Measurements from ENCODE around the gene COASY. TPM values are rescaled to one million over a fixed set of nuclear protein-coding genes. Genes with fewer than 3 reads are reported as not detected.

The COASY gene
- total RNA-seq, 1 donor from 2014 or later, result 52.0 TPM

DNA sequence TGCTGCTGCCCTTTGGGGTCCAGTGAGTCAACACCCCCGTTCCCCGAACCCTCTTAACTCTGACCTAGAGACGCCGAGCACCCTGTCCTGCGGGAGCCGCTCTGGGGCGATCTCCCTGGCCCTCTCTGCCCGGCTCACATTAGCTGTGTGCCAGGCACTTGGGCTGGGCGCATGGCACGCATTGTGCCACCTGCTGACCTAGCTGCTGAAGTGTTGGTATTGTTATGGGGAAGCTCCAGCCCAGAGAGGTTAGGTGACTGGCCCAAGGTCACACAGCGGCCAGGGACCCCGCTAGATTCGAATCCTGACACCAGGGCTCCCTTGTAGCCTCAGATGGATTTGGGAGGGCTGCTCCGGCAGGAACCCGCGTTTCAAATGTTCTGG, 8.1 kb upstream of the COASY start:
- Mint-ChIP-seq H3K4me3 (ENCODE audit: unreplicated experiment) (peak overlapping the region; percentile 91), H3K27me3 (ENCODE audit: low read depth, unreplicated experiment) (no peaks in the 10 kb centered on the region), H3K36me3 (ENCODE audit: low read depth, unreplicated experiment) (peaks cover under 1% of the 10 kb centered on the region), H3K9me3 (ENCODE audit: unreplicated experiment) (no peaks in the 10 kb centered on the region), H3K27ac (ENCODE audit: unreplicated experiment) (no peak overlapping the region), H3K4me1 (ENCODE audit: low read depth, unreplicated experiment) (peaks cover 12% of the 10 kb centered on the region)
- Histone ChIP-seq H3K36me3 (ENCODE audit: insufficient read depth, low read length) (no peaks in the 10 kb centered on the region), H3K27ac (ENCODE audit: low read depth, low read length) (peak overlapping the region; percentile 72), H2AFZ (ENCODE audit: low read depth, low read length) (peak overlapping the region; percentile 79), H4K20me1 (ENCODE audit: insufficient read depth, low read length) (peaks cover 9% of the 10 kb centered on the region), H3K9ac (ENCODE audit: low read length) (peak overlapping the region; percentile 92), H3K79me2 (ENCODE audit: insufficient read depth, low read length) (peaks cover 27% of the 10 kb centered on the region), H3K27me3 (ENCODE audit: insufficient read depth, low read length) (no peaks in the 10 kb centered on the region), H3K4me1 (ENCODE audit: insufficient read depth, low read length) (peaks cover 16% of the 10 kb centered on the region), H3K9me3 (ENCODE audit: insufficient read depth, low read depth, low read length) (no peaks in the 10 kb centered on the region), H3K4me3 (ENCODE audit: insufficient read depth, low read depth, low read length) (peak overlapping the region; percentile 69), H3K4me2 (ENCODE audit: low read length) (peak overlapping the region; percentile 91)
- FAIRE-seq, result no peak
- DNase-seq (ENCODE audit: low read depth), result no peak
- TF ChIP-seq, protein P1, sequence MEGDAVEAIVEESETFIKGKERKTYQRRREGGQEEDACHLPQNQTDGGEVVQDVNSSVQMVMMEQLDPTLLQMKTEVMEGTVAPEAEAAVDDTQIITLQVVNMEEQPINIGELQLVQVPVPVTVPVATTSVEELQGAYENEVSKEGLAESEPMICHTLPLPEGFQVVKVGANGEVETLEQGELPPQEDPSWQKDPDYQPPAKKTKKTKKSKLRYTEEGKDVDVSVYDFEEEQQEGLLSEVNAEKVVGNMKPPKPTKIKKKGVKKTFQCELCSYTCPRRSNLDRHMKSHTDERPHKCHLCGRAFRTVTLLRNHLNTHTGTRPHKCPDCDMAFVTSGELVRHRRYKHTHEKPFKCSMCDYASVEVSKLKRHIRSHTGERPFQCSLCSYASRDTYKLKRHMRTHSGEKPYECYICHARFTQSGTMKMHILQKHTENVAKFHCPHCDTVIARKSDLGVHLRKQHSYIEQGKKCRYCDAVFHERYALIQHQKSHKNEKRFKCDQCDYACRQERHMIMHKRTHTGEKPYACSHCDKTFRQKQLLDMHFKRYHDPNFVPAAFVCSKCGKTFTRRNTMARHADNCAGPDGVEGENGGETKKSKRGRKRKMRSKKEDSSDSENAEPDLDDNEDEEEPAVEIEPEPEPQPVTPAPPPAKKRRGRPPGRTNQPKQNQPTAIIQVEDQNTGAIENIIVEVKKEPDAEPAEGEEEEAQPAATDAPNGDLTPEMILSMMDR (IDR thresholded peaks at IDR 0.05; ENCODE audit: insufficient read depth, low read depth, low read length), result no peak
- no peak for TF ChIP-seq EZH2 (IDR thresholded peaks at IDR 0.05; ENCODE audit: insufficient read depth, low read length)

DNA sequence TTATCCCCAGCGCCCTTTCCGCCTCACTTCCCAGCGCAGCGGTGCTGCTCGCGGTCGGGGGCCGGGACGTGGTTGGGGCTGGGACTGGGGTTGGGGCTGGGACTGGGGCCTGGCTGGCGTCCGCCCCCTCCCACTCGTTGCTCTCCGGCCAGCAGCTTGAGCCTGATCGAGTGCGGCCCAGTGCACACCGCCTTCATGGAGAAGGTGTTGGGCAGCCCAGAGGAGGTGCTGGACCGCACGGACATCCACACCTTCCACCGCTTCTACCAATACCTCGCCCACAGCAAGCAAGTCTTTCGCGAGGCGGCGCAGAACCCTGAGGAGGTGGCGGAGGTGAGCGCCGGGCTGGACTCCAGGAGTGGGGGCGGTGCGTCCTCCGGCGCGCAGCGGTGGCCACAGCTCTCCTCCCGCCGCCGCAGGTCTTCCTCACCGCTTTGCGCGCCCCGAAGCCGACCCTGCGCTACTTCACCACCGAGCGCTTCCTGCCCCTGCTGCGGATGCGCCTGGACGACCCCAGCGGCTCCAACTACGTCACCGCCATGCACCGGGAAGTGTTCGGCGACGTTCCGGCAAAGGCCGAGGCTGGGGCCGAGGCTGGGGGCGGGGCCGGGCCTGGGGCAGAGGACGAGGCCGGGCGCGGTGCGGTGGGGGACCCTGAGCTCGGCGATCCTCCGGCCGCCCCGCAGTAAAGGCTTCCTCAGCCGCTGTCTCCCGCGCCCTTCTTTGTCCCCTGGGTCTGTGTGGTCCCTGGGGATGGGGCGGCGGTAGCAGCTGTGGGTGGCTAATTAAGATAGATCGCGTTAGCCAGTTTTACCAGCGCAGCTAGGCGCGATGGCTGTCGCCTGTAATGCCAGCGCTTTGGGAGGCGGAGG, 7.5 kb upstream of the COASY start:
- TF ChIP-seq, protein P1 (IDR thresholded peaks at IDR 0.05; ENCODE audit: insufficient read depth, low read depth, low read length), result no peak
- no peak for TF ChIP-seq EZH2 (IDR thresholded peaks at IDR 0.05; ENCODE audit: insufficient read depth, low read length)
- peaks cover 16% of the 10 kb centered on the region for H3K4me1 ChIP-seq (ENCODE audit: insufficient read depth, low read length)
- peaks cover 27% of the 10 kb centered on the region for H3K79me2 ChIP-seq (ENCODE audit: insufficient read depth, low read length)
- H3K4me3 ChIP-seq (ENCODE audit: insufficient read depth, low read depth, low read length), result peak overlapping the region; percentile 69
- H3K36me3 ChIP-seq (ENCODE audit: insufficient read depth, low read length), result no peaks in the 10 kb centered on the region
- H3K27me3 ChIP-seq (ENCODE audit: insufficient read depth, low read length), result no peaks in the 10 kb centered on the region
- H3K9ac ChIP-seq (ENCODE audit: low read length), result peak overlapping the region; percentile 92
- H3K9me3 ChIP-seq (ENCODE audit: insufficient read depth, low read depth, low read length), result no peaks in the 10 kb centered on the region
- H3K4me1 Mint-ChIP-seq (ENCODE audit: low read depth, unreplicated experiment), result peaks cover 12% of the 10 kb centered on the region
- no peaks in the 10 kb centered on the region for H3K36me3 Mint-ChIP-seq (ENCODE audit: low read depth, unreplicated experiment)
- FAIRE-seq, result no peak
- H3K27me3 Mint-ChIP-seq (ENCODE audit: low read depth, unreplicated experiment), result no peaks in the 10 kb centered on the region
- peaks cover 5% of the 10 kb centered on the region for H4K20me1 ChIP-seq (ENCODE audit: insufficient read depth, low read length)
- peak overlapping the region; percentile 91 for H3K4me3 Mint-ChIP-seq (ENCODE audit: unreplicated experiment)
- no peak overlapping the region for H3K27ac Mint-ChIP-seq (ENCODE audit: unreplicated experiment)
- no peaks in the 10 kb centered on the region for H3K9me3 Mint-ChIP-seq (ENCODE audit: unreplicated experiment)
- H3K4me2 ChIP-seq (ENCODE audit: low read length), result peak overlapping the region; percentile 91
- H2AFZ ChIP-seq (ENCODE audit: low read depth, low read length), result peak overlapping the region; percentile 79
- peak; percentile 73 for DNase-seq (ENCODE audit: low read depth)
- H3K27ac ChIP-seq (ENCODE audit: low read depth, low read length), result peak overlapping the region; percentile 72

Measured in astrocyte (in vitro differentiated cells and primary cell).